Calu3 (cell line): Measurements from ENCODE around the gene TCEA3. TPM values are rescaled to one million over a fixed set of nuclear protein-coding genes. Genes with fewer than 3 reads are reported as not detected.

Experiments used
- BruUV-seq: library from RNA; stranded (reverse); fragments of 400-500 nt; replicated peaks from 2 replicates; lab custom pipeline; 2021; lab: Mats Ljungman, UMichigan
- CTCF ChIA-PET: fragments of 300-600 bp; sonication (Branson Sonifier 250); formaldehyde crosslinking; loops from one replicate; lab custom pipeline; 2022; ENCODE audit warnings: antibody characterized with exemption; lab: Charles Lee
- DNase-seq: peaks from one replicate; pipeline ENCODE4 v3.0.0; 2022
- H3K27ac Mint-ChIP-seq: one replicate; pipeline ENCODE4 v1.8.0; 2022; ENCODE audit warnings: mixed read lengths; ENCODE audit not compliant: unreplicated experiment
- H3K27me3 Mint-ChIP-seq: one replicate; pipeline ENCODE4 v1.8.0; 2022; ENCODE audit warnings: mixed read lengths; ENCODE audit not compliant: unreplicated experiment
- H3K36me3 Mint-ChIP-seq: one replicate; pipeline ENCODE4 v1.8.0; 2022; ENCODE audit warnings: mild to moderate bottlenecking, moderate library complexity, mixed read lengths; ENCODE audit not compliant: insufficient read depth, unreplicated experiment
- H3K4me1 Mint-ChIP-seq: one replicate; pipeline ENCODE4 v1.8.0; 2022; ENCODE audit warnings: mild to moderate bottlenecking, low read depth, mixed read lengths; ENCODE audit not compliant: unreplicated experiment
- H3K4me3 Mint-ChIP-seq: one replicate; pipeline ENCODE4 v1.8.0; 2022; ENCODE audit warnings: mild to moderate bottlenecking, low read depth, moderate library complexity, mixed read lengths; ENCODE audit not compliant: unreplicated experiment
- H3K9me3 Mint-ChIP-seq: one replicate; pipeline ENCODE4 v1.8.0; 2022; ENCODE audit warnings: low read depth, mixed read lengths; ENCODE audit not compliant: unreplicated experiment
- intact Hi-C: fragments of 100-400 bp; cut with micrococcal nuclease; formaldehyde crosslinking; loops from one replicate; pipeline ENCODE4 v1.10.0; 2022; ENCODE audit not compliant: unreplicated experiment
- total RNA-seq: library from RNA; stranded (reverse); gene quantifications from 2 replicates; pipeline ENCODE4 v1.2.3, GENCODE V29; 2022
- TF ChIP-seq, protein P1 (sequence below): fragments of 200-600 bp; IDR thresholded peaks from one replicate; pipeline ENCODE4 v1.8.0; 2022; ENCODE audit warnings: antibody characterized with exemption; ENCODE audit not compliant: unreplicated experiment

The TCEA3 gene
- total RNA-seq, 1 experiment from 2014 or later: 1.5 TPM

DNA sequence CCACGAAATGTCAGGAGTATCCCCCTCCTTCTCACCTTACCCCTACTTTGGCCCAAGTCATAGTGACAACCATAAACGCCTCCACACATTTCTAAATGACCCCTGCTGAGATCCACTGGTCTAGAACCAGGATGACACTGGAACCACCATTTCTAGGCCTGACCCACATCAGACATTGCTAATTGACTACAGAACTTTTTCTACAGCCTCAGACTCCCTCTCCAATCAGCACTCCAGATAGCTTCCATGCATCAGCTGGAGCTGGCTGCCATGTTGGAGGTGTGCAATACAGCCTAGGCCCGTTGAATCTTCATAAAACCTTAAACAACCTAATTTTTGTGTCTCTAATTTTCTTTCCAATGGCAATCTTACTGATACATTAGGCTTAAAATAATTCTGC is 18.6 kb downstream of the TCEA3 start:
- H3K27me3 Mint-ChIP-seq: no peaks in the 10 kb centered on the region
- no peak overlapping the region for H3K27ac Mint-ChIP-seq
- CTCF ChIA-PET: no interaction called here
- H3K36me3 Mint-ChIP-seq: no peaks in the 10 kb centered on the region
- no peak overlapping the region for H3K4me3 Mint-ChIP-seq
- H3K9me3 Mint-ChIP-seq: no peaks in the 10 kb centered on the region
- DNase-seq: no peak
- H3K4me1 Mint-ChIP-seq: peaks cover 26% of the 10 kb centered on the region
- BruUV-seq: no TSS peak
- TF ChIP-seq, protein P1, sequence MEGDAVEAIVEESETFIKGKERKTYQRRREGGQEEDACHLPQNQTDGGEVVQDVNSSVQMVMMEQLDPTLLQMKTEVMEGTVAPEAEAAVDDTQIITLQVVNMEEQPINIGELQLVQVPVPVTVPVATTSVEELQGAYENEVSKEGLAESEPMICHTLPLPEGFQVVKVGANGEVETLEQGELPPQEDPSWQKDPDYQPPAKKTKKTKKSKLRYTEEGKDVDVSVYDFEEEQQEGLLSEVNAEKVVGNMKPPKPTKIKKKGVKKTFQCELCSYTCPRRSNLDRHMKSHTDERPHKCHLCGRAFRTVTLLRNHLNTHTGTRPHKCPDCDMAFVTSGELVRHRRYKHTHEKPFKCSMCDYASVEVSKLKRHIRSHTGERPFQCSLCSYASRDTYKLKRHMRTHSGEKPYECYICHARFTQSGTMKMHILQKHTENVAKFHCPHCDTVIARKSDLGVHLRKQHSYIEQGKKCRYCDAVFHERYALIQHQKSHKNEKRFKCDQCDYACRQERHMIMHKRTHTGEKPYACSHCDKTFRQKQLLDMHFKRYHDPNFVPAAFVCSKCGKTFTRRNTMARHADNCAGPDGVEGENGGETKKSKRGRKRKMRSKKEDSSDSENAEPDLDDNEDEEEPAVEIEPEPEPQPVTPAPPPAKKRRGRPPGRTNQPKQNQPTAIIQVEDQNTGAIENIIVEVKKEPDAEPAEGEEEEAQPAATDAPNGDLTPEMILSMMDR: no peak
- intact Hi-C loops: no loop called here

DNA sequence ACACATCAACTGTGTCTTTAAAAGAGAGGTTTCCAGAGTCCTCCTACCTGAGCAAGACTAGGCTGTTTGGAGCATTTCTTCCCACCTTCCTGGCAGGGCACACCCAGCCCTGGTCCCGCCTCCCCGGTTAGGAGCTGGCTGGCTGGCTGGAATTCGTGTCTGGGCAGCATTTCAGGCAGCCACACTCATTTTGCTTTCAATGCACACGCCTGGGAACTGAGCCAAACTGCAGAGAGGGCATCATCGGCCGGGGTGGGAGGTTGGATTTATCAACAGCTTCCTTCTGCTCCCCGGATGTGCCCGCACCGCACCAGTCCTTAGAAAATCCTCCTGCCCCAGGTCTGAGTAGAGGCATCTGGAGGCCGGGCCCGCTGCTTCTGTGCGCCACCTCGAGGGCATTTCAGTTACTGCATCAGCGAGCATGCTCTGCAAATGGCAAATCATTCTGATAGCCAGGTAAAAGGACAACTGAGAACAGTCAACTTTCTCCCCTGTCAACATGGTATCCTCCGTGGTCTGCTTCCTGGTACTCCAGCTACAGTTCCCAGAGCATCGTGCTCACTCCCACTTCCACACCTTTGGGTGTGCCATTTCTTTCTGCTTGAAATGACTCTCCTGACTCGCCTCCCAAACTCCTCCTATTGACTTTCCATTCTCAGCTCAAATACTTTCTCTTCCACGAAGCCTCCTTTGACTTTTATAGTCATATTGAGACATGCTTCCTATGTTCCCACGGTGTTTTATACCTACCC is 20.6 kb downstream of the TCEA3 start:
- Mint-ChIP-seq H3K27me3 (no peaks in the 10 kb centered on the region), H3K4me3 (peak overlapping the region; percentile 7), H3K9me3 (no peaks in the 10 kb centered on the region), H3K4me1 (peaks cover 26% of the 10 kb centered on the region), H3K27ac (no peak overlapping the region), H3K36me3 (no peaks in the 10 kb centered on the region)
- CTCF ChIA-PET: interaction anchor here (0.6 to 2.3 kb wide), 18 partner anchors 9 to 233 kb away, joined by 3 to 27 read pairs (median 6); partner anchors contain the start of genes HNRNPR and ZNF436
- DNase-seq: peak; percentile 90
- intact Hi-C loops: loop anchor here (2.0 to 5.0 kb wide), 2 partner anchors 35 to 77 kb away; partner anchors contain the start of gene ZNF436
- no TSS peak for BruUV-seq
- TF ChIP-seq, protein P1: peak; percentile 81

DNA sequence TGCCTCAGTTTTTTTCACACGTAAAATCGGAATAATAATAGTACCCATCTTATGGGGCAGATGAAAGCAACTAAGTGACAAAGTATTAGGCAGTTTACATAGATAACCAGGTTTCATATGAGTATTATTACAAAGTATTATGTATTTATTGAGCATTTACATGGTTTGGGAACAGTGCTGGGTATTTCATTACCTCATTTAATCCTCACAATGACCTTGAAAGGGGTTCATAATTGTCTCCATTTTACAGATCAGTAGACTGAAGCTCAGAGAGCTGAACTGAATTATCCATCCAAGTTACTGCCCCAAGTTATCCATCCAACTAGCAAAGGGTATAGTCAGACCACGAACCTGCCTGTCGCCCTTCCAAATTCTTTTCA is 21.2 kb downstream of the TCEA3 start:
- Mint-ChIP-seq H3K36me3 (no peaks in the 10 kb centered on the region), H3K27me3 (no peaks in the 10 kb centered on the region), H3K27ac (no peak overlapping the region), H3K4me3 (peak overlapping the region; percentile 7), H3K4me1 (peaks cover 26% of the 10 kb centered on the region), H3K9me3 (no peaks in the 10 kb centered on the region)
- CTCF ChIA-PET: interaction anchor here (0.6 to 2.3 kb wide), 16 partner anchors 9 to 234 kb away, joined by 3 to 27 read pairs (median 6); partner anchors contain the start of genes HNRNPR and ZNF436
- no peak for DNase-seq
- no TSS peak for BruUV-seq
- intact Hi-C loops: loop anchor here (2.0 to 5.0 kb wide), 2 partner anchors 35 to 76 kb away; partner anchors contain the start of gene ZNF436
- TF ChIP-seq, protein P1: no peak

DNA sequence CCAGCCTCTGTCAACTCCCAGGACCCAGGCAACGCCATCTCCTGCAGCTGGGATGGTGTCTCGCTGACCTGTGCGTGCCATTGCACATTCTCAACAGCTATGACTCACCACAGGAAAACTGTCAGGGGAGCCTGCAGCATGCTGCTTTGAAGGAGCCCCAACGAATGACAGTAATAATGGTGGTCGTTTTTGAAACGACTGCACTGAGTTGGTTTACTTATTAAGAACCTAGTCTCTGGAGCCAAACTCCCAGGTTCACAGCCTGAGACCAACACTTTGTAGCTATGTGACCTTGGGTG is 21.6 kb downstream of the TCEA3 start:
- TF ChIP-seq, protein P1: no peak
- Mint-ChIP-seq H3K4me3 (peak overlapping the region; percentile 7), H3K27ac (no peak overlapping the region), H3K36me3 (no peaks in the 10 kb centered on the region), H3K9me3 (no peaks in the 10 kb centered on the region), H3K4me1 (peaks cover 26% of the 10 kb centered on the region), H3K27me3 (no peaks in the 10 kb centered on the region)
- no TSS peak for BruUV-seq
- CTCF ChIA-PET: interaction anchor here (0.7 to 2.3 kb wide), 4 partner anchors 9 to 125 kb away, joined by 3 to 27 read pairs (median 11); partner anchors contain the start of genes HNRNPR and ZNF436
- peak; percentile 58 for DNase-seq
- intact Hi-C loops: loop anchor here (2.0 to 5.0 kb wide), 2 partner anchors 34 to 76 kb away; partner anchors contain the start of gene ZNF436
